GM18870 (cell line): ENCODE results near the gene CDIPT.
"Not testable (repeated sequence)": the region's sequence is repeated elsewhere in the genome, so short reads cannot be mapped to it uniquely, and the experiment has no call there.

ENCODE experiments used
- ATAC-seq: cut with Tn5 transposase; IDR thresholded peaks from one replicate; pipeline ENCODE4 v1.9.1; 2021; ENCODE audit warnings: moderate library complexity; ENCODE audit not compliant: unreplicated experiment

Gene CDIPT, protein sequence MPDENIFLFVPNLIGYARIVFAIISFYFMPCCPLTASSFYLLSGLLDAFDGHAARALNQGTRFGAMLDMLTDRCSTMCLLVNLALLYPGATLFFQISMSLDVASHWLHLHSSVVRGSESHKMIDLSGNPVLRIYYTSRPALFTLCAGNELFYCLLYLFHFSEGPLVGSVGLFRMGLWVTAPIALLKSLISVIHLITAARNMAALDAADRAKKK

DNA sequence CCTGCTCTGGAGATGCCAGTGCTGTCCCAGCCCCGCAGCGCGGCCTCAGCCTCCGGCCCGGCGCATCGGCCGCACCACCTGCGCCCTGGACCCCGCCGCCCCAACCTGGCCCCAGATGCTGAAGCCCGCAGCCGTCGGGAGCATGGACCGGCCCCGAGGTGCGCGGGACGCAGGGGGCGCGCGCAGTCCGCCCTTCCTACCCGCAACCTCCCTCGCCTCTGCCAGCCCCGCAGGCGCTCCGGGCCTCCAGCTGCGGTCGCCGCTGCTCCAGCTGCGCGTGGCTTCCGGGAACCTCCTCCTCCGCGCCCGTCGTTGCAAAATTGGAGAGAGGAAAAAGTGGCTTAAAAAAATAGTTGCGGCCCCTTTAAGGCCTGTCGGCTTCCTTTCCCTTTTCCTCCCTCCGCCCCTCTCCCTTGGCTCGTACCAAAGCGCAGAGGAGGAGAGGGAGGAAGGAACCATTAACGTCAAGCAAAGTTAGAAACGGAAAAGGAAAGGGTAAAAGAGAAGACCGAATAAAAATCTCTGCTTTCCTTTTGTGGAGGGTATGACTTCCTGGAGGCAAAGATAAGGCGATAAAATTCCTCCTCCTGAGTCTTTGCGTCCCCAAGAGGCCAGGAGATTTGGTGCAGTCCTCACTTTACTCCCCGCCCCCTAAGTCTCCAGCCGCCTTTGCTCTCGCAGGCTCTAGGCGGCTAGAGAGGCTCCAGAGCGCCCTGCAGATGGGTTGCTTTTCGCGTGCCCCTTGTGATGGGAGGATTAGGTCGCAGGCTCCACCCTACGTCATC is at the start of gene CDIPT:
Gene CDIPT (minus strand): TSS at position 343 of the 785 bp plus-strand sequence. CDS start 369 bp downstream, outside the sequence.
- ATAC-seq, result peak; percentile 86

DNA sequence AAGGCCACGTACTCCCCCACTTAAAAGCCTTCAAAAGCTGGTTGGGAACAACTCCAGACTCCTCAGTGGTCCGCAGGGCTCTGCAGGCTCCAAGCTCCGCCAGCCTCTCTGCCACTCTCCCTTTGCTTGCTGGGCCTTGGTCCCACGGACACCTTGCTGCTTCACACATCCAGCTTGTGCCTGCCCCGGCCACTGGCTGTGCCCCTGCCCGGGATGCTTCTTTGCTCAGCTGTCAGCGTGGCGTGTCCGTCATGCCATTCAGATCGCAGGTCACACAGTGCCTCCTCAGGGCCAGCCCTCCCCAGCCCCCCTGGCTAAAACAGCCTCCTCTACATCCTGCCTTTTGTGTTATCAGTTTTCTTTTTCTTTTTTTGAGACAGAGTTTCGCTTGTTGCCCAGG is 49.1 kb upstream of the CDIPT start:
- ATAC-seq, result no peak

DNA sequence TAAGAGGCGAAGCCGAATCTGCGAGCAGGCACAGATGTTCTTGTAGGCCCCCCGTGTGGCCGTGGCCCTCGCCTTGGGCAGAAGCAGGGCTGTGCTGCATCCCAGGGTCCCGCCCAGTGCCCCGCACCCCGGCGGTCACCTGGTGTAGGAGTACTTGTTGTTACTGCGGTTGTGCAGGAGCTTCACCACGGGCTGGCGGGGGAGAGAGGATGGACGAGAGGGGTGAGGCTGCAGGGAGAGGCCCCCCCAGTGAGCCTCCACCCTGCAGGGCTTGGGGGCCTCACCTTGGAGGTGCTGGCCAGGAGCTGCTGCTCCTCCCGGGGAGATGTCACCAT is 48.6 kb upstream of the CDIPT start:
- ATAC-seq, result no peak

DNA sequence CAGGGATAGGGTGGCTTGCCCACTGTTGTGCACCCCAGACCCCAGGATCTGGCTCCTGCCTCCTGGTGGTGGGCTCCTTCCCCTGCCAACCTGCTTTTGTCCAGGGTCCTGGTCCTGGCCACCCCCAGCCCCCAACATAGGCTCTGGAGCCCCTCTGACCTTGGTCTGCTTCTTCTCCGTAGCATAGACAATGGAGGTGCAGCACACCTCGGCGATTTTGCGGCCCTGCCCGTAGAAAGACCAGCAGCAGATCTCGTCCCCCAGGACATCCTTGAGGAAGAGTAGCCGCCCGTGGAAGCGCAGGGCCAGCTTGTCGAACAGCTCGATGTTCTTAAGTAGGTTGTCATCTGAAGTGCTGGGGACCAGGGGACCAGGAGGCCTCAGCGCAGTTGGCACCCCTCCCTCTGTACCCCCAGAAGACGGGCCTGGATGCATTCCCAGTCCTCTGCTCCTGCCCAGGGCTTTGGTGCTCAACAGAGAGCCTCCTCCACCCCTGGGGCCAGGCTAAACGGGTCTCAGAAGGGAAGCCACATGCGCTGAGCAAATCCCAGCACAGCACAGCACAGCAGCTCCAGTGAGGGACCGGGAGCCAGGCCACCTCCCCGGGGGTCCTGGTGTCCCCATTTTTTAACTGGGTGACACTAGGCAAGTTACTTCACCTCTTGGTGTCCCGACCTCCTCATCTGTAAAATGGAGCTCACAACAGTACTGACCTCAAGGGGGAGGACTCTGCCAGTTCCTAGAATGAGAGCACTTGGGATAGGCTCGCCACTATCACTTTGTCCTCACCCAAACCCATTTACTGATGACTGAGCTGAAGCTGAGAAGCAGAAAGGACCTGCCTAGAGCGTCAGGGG is 48.0 kb upstream of the CDIPT start:
- no peak for ATAC-seq

DNA sequence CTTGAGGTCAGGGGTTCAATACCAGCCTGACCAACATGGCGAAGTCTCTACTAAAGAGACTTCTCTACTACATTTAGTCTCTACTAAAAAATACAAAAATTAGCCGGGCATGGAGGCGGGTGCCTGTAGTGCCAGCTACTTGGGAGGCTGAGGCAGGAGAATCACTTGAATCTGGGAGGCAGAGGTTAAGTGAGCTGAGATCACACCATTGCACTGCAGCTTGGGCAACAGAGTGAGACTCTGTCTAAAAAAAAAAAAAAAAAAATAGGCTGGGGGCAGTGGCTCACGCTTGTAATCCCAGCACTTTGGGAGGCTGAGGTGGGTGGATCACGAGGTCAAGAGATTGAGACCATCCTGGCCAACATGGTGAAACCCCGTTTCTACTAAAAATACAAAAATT is 46.8 kb upstream of the CDIPT start:
- ATAC-seq, result not testable (repeated sequence)

DNA sequence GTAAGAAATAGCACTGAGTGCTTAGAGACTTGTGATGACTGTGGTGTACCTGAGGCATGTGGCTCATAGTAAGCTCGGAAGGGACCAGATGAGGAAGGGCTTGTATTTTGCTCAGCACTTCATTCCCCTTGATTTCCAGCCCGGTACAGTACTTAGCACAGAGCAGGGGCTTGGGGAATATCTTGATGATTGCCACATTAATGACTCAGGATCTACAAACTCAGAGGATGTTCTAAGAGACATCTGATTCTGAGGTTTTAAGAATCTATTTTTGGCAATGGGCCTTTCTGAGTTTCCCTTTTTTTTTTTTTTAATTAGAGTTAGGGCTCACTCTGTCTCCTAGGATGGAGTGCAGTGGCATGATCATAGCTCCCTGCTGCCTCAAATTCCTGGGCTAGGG is 46.4 kb upstream of the CDIPT start:
- ATAC-seq, result no peak

DNA sequence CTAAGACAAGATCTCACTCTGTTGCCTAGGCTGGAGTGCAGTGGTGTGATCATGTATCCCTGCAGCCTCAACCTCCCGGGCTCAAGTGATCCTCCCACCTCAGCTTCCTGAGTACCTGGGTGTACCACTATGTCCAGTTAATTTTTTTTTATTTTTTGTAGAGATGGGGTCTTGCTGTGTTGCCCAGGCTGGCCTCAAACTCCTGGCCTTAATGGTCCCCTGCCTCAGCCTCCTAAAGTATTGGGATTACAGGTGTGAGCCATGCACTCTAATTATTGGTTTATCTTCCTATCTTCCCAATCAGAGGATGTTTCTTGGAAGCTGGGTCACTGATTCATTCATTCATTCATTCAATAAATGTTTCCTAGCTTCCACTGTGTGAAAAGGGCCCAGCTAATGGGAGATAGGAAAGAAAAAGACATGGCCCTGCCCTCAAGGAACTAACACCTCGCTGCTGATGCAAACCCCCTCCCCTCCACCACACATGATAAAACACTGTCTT is 45.7 kb upstream of the CDIPT start:
- ATAC-seq, result no peak

DNA sequence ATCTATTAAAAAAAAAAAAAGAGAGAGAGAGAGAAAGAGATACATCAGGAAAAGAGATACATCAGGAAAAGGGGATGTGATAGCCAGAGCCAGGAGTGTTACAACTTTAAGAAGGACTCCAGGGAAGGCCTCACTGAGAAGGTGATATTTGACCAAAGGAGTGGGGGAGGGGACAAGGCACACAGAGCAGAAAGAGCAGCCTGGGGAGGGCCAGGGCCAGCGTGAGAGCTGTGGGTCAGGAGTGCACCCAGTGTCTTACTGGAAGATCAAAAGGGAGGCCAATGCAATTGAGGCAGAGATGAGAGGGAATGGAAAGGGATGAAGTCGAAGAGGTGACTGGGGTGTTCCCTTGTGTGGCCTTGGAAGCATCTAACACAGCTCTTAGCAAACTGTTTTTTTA is 44.9 kb upstream of the CDIPT start:
- ATAC-seq, result no peak

DNA sequence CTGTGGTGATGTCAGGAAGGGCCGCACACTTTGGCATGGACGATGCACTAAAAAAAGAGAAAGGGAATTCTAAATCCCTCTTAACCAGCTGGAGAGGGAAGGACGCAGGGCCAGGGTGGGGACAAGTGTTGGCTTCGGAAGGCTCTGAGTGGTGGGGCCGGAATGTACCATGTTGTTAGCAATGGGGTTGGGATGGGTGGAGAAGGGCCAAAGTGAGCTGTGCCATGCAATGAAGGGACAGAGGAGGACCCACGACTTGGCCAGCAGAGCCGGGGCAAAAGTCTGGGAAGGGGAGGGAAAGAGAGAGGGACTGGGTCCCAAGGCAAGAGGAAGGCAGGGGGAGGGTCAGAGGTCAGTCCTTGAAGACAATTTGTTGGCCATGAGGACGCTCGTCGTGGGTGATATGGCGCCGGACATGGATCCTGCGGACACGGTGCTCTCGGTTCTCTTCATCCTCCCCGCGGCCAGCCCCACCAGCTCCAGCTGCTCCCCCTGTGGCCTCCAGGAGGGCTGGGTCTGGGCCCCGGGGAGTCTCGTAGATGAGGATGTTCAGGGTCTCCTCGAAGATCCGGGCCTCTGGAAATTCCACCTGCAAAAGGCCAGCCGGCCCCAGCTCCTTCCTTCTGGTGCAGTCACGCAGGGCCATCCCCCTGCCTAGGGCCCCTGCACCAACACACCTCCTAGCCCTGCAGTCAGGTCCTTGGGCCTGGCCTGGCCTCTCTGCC is 43.7 kb upstream of the CDIPT start:
- no peak for ATAC-seq

DNA sequence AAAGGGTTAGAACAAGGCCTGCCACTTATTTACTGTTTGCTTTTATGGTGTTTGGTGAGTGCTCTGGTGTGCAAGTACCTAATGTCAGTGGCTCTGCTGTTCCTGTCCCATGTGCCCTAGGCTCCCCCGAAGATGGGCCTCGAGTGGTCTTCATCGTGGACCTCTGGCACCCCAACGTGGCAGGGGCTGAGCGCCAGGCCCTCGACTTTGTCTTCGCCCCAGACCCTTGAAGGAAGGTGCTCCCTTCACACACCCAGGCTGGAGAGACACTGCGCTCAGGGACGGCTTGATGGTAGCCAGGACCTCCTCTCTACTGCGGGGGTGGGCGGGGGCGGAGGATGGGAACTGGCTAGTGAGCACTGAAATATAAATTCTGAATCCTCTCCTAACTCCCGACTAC is 42.6 kb upstream of the CDIPT start:
- ATAC-seq, result no peak

DNA sequence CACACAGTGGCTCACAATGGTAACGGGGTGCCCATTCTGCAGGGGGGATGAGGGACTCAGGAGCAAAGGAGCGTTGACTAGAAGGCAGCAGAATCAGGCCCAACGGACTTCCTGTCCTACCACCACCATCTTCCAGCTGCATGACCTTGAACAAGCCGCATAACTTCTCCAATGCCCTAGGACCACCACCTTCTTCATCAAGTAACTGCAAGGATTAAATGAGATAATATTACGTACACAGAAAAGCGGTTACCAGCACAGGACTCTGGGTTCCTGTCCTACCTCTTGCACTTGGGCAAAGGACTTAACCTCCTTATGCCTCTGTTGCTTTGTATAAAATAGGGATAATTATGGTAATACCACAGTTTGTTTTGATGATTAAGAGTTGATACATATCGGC is 41.9 kb upstream of the CDIPT start:
- no peak for ATAC-seq

DNA sequence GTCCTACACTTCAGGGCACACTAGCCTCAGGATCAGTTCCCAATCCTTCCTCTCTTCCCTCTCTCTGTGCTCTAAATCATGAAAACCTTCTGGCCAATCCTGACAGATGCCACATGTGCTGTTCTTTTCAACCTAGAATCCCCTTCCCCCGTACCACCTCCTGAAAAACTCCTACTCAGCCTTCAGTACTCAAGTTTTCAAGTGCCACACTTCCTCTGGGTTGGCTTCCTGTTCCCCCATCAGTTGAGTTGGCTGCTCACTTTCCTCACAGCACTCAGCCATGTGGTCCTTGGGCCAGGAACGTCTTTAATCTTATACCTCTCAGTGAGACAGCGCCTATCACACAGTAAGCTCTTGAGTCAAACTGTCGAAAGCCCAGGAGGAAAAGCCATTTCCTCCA is 40.6 kb upstream of the CDIPT start:
- no peak for ATAC-seq

DNA sequence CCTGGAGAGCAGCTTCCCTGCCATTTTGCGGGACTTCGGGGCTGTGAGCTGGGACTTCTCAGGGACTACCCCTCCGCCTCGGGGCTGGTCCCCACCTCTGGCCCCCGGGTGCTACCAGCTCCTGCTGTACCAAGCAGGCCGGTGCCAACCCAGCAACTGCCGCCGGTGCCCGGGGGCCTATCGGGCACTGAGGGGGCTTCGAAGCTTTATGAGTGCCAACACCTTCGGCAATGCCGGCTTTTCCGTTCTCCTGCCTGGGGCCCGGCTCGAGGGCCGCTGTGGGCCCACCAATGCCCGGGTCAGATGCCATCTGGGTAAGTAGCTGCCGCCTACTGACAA is 38.5 kb upstream of the CDIPT start:
- no peak for ATAC-seq

DNA sequence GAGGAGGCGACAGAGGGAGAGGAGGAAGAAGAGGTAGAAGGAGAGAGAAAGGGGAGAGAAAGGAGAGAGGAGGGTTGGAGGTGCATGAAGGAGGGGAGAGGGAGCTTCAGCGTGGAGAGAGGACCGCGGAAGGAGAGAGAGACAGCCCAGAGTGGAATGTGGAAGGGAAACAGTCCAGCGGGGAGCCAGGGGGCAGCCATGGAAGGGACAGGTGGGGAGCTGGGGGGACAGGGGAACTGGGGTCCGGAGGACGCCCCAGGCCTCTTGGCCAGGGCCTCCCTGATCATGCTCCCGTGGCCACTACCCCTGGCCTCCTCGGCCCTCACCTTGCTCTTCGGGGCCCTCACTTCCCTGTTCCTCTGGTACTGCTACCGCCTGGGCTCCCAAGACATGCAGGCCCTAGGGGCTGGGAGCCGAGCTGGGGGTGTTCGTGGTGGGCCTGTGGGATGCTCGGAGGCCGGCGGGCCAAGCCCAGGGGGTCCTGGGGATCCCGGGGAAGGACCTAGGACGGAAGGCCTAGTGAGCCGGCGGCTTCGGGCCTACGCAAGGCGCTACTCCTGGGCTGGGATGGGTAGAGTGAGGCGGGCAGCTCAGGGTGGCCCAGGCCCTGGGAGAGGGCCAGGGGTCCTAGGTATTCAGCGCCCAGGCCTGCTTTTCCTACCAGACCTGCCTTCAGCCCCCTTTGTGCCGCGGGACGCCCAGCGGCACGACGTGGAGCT is 38.0 kb upstream of the CDIPT start:
- ATAC-seq, result no peak

DNA sequence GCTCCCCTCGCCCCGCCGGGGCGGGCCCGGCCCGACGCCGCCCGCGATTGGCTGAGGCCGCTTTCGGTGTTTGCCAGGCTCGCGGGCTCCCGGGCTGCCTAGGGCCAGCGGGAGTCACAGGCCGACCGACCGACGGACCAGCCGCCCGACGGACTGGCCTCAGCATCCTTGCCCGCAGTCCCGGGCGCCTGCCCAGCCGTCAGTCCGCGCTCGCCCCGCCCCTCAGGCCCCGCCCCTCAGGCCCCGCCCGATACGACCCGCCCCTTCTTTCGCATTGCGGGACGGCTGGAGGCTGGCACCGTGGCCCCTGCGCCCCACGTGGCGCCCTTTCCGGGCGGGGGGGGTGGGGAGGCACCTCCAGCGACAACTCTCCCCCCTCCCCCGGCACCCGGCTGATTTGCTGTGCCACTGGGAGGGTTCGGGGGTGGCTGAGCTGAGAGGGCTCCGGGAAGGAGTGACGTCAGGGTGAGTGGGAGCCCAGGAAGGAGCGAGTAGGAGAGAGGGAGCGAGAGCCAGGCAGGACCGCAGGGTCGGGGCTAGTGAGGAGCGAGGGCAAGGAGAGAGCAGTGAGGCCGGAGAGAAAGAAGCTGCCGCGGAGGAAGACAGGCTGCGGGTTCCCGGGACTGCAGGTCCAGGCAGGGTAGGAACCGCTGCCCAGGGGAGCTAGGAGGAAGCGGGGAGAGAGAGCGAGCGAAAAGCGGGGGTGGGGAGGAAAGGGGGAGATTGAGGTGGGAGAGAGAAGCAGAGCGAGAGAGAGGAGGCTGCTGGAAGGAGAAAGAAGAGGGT is 37.3 kb upstream of the CDIPT start, which contains the start of gene ASPHD1:
Gene ASPHD1 (plus strand): TSS at position 387 of the 786 bp plus-strand sequence. CDS start 484 bp downstream, outside the sequence.
- ATAC-seq, result no peak

DNA sequence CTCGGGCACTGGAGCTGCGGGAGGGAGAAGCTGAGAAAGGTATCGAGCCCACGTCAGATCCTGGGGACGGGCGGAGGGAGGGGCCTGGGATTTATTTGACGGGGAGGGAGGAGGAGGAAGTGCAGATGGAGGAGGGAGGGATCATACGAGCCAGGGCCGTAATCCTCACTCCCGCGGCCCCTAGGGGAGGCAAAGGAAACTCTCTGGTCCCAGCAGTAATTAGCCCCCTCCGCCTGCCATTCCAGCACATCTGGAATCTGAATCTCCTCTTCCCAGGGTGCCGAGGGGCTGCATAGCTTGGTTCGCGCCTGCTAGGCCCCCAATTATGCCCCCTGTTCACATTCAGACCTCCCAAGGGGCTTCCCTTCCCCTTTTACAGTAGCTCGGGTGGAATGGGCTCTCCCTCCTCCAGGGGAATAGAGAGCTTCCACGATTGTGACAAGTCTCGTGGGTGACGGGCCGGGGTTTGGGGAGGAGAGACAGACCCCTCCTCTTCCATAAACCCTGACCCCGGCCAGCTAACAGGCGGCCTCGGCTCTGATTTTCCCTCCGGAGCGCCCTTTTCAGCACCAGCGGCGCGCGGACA is 36.6 kb upstream of the CDIPT start, which contains the start of gene SEZ6L2:
Gene SEZ6L2 (minus strand): TSS at position 35 of the 586 bp plus-strand sequence. CDS start 531 bp downstream, outside the sequence.
- no peak for ATAC-seq

DNA sequence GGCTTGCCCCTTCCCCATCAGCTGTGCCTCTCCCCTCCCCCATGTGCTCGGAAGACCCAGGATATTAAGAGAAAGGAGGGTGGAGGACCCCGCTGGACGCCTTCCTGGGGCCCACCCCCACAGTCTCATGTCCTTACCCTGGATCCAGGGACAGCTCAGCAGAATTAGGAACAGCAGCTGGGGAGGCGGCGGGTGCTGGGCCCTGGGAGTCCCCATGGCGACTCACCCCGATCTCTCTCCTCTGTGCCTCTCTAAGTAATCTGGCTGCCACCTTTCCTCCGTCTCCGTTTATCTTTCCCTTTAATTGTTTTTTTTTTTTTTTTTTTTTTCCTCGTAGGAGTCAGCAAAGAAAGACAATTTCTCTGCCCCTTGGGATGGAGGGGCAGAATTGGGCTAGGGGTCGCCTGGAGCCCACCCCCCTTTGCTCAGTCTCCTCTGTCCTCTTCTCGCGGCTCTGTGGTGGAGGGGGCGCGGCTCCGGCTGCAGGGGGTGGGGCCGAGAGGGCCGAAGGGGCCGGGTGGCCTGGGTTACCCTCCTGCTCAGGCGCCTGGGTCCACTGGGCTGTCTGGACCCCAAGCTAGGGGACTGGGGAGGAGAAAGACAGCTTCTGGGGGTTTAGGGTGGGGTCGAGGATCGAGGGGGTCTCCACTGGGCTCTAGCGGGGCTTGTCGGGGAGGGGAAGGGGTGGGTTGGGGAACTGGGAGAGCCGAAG is 35.9 kb upstream of the CDIPT start:
- ATAC-seq, result no peak

DNA sequence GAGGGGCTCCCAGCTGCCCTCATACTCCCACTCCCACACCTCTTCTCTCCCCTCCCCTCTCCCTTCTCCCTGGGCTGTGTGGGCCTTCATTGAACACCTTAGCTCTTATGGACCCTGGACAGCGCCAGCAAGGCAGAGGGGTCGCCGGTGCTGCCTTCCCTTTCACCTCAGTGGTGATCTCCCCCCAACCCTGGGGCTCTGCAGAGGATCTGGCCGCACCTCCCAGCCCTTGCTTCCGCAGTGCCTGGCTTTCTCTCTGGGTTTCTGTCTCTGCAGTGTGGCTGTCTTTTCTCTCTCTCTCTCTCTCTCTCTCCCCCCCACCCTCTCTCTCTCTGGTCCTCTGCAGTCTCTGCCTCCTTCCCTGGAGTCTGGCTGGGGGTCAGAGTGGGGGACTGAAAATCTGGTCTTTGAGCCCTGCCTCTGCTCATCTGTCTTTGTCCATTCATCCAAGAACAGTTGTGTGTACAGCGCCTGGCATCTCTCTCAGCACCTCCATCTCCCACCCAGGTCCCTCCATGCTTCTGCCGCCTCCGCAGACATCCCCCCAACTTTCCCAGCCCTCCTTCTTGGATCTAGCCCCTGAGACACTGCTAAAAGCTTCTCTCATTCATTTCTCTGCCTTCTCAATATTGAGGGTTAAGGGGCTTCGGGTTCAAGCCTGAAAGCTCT is 35.2 kb upstream of the CDIPT start:
- no peak for ATAC-seq
